ENCODE data around the gene MIP.

DNA sequence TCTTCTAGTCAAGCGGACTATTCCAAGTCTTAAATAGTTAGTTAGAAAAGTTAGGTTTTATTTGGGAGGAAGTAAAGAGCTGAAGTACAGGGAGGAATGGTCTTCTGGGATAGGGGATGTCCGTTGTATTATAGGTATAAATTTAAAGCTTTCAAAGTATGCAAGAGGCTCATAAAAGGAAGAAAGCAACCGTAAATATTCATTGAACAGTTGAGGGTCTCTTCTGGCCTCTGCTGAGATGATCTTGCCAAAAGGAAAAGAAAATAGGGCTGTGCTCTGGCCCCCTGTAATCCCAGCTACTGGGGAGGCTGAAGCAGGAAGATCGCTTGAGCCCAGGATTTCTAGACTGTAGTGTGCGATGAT lies 4.9 kb downstream of the MIP start:
- TF ChIP-seq EZH2 (IDR thresholded peaks at IDR 0.05; ENCODE audit: borderline replicate concordance, insufficient read depth, low read length, poor library complexity, severe bottlenecking) (no peak), POLR2AphosphoS5 (IDR thresholded peaks at IDR 0.05) (no peak), EP300 (conservative IDR thresholded peaks at IDR 0.05; ENCODE audit: poor library complexity, severe bottlenecking) (no peak), REST (IDR thresholded peaks at IDR 0.05; ENCODE audit: borderline replicate concordance) (no peak), SMC3 (conservative IDR thresholded peaks at IDR 0.05; ENCODE audit: poor library complexity) (no peak), TAF1 (IDR thresholded peaks at IDR 0.05; ENCODE audit: low read depth) (no peak), RAD21 (conservative IDR thresholded peaks at IDR 0.05) (no peak)
- TF ChIP-seq, protein P1, sequence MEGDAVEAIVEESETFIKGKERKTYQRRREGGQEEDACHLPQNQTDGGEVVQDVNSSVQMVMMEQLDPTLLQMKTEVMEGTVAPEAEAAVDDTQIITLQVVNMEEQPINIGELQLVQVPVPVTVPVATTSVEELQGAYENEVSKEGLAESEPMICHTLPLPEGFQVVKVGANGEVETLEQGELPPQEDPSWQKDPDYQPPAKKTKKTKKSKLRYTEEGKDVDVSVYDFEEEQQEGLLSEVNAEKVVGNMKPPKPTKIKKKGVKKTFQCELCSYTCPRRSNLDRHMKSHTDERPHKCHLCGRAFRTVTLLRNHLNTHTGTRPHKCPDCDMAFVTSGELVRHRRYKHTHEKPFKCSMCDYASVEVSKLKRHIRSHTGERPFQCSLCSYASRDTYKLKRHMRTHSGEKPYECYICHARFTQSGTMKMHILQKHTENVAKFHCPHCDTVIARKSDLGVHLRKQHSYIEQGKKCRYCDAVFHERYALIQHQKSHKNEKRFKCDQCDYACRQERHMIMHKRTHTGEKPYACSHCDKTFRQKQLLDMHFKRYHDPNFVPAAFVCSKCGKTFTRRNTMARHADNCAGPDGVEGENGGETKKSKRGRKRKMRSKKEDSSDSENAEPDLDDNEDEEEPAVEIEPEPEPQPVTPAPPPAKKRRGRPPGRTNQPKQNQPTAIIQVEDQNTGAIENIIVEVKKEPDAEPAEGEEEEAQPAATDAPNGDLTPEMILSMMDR (IDR thresholded peaks at IDR 0.05; ENCODE audit: poor library complexity, severe bottlenecking), result no peak

All from neural cell (in vitro differentiated cells).